IPS DF 19.7 (cell line): ENCODE measurements around the gene RNF214.
"Not testable (repeated sequence)": the region's sequence is repeated elsewhere in the genome, so short reads cannot be mapped to it uniquely, and the experiment has no call there.

Experiments
- DNase-seq: peaks from one replicate; pipeline ENCODE4 v3.0.0-alpha.2; 2013; ENCODE audit warnings: low read depth, low spot score

The RNF214 gene

DNA sequence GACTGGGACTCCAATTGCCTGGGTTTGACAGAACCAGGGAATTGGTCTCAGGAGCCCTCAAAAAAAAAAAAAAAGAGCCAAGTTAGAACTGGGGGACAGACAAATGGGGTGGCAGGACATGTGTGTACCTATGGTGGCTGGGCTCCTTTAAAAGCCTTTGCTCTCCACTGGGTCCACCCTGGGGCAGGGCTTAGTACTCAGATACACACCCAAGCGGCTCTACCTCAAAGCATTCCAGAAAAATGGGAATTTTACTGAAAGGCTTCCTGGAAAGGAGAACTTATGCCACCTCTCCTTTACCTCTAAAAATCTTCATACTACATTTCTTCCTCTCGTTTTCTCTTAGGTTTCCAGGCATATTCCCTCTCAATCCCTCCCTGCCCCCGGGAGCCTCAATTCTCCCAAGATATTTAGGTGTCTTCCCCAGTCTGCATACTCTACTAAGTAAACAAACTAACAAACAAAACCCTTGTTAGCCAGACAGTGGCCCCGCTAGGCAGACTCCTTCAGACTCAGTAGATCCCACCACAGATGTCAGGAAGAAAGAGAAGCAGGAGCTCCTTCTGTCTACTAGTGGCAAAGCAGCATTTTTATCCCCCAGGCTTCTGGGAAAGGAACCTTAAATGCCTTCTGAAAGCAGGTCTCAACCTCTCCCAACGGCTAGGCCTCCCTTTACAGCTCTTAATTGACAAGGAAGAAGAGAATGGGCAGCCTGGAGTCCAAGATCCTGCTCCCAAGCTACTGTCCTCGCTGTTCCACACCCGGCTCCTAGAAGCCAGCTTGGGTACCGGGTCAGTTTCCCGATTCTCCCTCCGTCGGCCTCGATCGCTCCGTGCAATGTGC, 1.3 kb upstream of the RNF214 start:
- no peak for DNase-seq

DNA sequence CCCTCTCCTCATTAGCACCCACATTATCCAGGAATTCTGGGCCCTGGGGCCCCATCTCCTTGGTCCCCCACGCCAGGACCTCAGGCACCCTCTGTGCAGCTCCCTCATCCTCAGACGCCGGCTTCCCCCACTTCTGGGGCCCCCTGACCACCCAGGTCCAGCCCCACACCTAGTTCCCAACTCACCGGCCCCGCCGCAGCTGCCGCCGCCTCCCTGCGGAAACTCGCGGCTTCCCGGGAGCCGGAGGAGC, 704 bp upstream of the RNF214 start, which contains the start of gene PCSK7:
TSS of gene PCSK7 (minus strand) at position 232 of the 250 bp plus-strand sequence. CDS start 2,229 bp downstream, outside the sequence.
- no peak for DNase-seq

GRCh38 chr11:117232911-117233409, 489 bp downstream of the RNF214 start:
- DNase-seq = no peak

DNA sequence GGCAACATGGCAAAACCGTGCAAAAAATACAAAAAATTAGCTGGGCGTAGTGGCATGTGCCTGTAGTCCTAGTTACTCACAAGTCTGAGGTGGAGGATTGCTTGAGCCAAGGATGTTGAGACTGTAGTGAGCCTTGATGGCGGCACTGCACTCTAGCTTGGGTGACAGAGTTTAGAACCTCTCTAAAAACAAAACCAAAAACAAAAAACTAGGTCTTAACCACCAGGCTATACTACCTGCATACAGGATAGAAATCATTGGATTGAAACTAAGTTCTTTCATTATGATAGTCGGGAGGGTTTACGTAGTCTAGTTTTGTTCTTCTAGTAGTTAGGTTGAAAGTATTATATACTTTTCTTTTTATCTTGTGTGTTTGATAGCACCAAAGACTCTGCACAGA, 5.8 kb downstream of the RNF214 start:
- no peak for DNase-seq

DNA sequence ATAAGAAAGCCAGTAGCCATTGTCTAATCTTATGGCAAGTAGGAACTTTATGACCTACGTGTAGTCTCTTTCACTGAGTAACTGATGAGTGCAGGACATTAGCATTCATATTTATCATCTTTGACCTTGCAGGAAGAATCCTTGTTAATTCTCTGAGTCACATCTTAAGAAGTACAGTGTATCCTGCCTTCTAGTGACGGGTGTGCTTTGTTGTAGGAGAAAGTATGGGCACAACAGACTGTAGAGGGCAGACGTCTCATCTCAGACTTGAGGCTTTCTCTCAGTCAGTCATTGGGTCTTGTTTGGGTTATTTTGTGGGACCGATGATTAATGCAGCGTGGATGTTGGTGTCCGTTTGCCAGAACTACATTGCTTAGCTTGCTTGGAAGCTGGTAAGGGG, 6.8 kb downstream of the RNF214 start:
- no peak for DNase-seq

- DNase-seq = no peak
Observed at GRCh38 chr11:117248341-117248740, 15.9 kb downstream of the RNF214 start.

DNA sequence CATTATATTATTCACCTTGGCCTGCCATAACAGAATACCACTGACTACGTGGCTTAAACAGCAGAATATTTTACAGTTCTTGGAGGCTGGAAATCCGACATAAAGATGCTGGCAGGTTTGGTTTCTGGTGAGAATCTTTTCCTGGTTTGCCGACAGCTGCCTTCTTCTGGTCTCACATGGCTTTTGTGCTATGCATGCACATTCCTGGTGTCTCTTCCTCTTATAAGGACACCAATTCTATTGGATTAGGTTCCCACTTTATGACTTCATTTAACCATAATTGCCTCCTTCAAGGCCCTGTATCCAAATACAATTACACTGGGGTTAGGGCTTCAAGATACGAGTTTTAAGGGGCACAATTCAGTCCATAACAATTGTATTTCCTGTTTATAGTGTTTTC, 17.1 kb downstream of the RNF214 start:
- no peak for DNase-seq

GRCh38 chr11:117251506-117251905, 19.0 kb downstream of the RNF214 start:
- DNase-seq = no peak

GRCh38 chr11:117255966-117256365, 23.5 kb downstream of the RNF214 start:
- DNase-seq = no peak

- DNase-seq = no peak
Observed at GRCh38 chr11:117256573-117256972, 24.1 kb downstream of the RNF214 start.

GRCh38 chr11:117258576-117258975, 26.1 kb downstream of the RNF214 start:
- DNase-seq = no peak

DNA sequence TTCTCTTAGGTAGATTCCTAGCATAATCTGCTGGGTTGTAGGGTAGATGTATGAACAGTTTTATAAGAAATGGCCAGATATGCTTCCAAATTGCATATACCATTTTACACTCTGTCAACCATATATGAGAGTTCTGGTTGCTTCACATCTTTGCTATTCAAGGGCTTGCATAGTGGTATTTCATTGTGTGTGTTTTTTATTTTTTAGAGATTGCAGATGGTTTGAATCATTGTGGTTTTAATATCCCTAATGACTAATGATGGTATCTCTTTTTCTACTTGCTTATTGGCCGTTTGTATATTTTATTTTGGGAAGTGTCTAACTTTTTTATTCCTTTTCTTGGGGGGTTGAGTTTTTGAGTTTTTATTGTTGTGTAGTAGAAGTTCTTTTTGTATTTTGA, 26.9 kb downstream of the RNF214 start:
- no peak for DNase-seq

GRCh38 chr11:117264624-117265323, 32.3 kb downstream of the RNF214 start:
- DNase-seq = not testable (repeated sequence)

- no peak for DNase-seq
Observed at GRCh38 chr11:117265745-117266144, 33.3 kb downstream of the RNF214 start.

- DNase-seq = no peak
Observed at GRCh38 chr11:117269856-117270255, 37.4 kb downstream of the RNF214 start.

DNA sequence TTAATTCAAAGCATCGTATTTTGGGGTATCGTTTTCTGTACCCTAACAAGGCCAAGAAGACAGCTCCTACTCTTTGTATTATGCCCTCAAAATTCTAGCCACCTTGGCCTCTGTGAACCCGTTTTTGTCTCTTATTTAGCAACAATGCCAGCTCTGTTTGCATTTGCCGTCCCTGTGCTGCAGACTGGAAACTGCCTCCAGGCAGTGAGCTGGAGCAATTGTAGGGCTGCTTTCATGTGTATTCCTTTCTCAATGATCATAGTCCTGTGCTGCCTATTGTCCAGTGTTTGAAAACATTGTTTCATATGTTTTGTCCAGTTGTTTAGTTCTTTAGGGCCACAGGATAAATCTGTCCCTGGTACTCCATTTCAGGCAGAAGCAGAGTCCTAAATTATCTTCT, 38.7 kb downstream of the RNF214 start:
- DNase-seq = no peak

- DNase-seq = not testable (repeated sequence)
Observed at GRCh38 chr11:117272175-117272574, 39.7 kb downstream of the RNF214 start.

GRCh38 chr11:117273550-117274289, 41.2 kb downstream of the RNF214 start:
- peak; percentile 17 for DNase-seq

DNA sequence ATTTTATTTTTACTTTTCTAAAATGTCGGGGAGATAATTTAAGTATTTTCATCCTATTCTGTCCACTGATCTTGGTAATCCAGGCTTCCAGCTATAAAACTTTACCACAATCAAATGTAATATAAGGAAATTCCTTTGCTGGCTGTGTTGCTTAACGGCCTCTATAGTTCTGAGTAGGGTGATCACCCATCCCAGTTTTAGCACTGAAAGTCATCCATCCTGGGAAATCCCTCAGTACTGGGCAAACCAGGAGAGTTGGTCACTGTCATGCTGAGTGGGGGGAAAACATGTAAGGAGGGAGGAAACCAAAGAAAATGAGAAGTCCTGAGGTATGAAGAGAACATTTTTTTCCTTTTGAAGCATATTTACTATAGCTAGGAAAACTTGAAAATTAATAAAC, 45.9 kb downstream of the RNF214 start:
- no peak for DNase-seq

GRCh38 chr11:117279711-117280376, 47.4 kb downstream of the RNF214 start:
- no peak for DNase-seq

GRCh38 chr11:117281159-117281558, 48.7 kb downstream of the RNF214 start:
- no peak for DNase-seq

DNA sequence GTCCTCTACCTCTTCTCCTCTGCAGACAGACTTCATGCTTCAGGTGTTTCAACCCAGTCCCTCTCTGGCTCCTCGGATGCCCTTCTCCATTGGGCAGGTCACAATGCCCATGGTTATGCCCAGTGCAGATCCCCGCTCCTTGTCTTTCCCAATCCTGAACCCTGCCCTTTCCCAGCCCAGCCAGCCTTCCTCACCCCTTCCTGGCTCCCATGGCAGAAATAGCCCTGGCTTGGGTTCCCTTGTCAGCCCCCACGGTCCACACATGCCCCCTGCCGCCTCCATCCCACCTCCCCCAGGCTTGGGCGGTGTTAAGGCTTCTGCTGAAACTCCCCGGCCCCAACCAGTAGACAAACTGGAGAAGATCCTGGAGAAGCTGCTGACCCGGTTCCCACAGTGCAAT, 49.4 kb downstream of the RNF214 start:
- no peak for DNase-seq
